Lower leg skin (tissue), 3 donors: ENCODE measurements around the gene TNPO1.

Experiments
- CTCF ChIP-seq, 3 donors: fragments of 450-650 bp; IDR thresholded peaks; one replicate each; pipeline ENCODE4 v1.5.1; 2016; ENCODE audit warnings: antibody characterized with exemption in 3 of 3, mild to moderate bottlenecking in 3 of 3, moderate library complexity in 2 of 3
- POLR2A ChIP-seq, 2 donors: fragments of 450-650 bp; IDR thresholded peaks; one replicate each; pipeline ENCODE4 v1.6.1; 2016 to 2017; ENCODE audit warnings: antibody characterized with exemption in 2 of 2, mild to moderate bottlenecking in 1 of 2, moderate library complexity in 1 of 2

- no peak for TF ChIP-seq CTCF (IDR thresholded peaks at IDR 0.05)
- TF ChIP-seq POLR2A (IDR thresholded peaks at IDR 0.05) = no peak
Measured at GRCh38 chr5:72917371-72917776, 100.9 kb downstream of the TNPO1 start.
